K562 (cell line): Measurements from ENCODE around the gene JRKL. TPM values are rescaled to one million over a fixed set of nuclear protein-coding genes. Genes with fewer than 3 reads are reported as not detected.
A peak's percentile ranks its signal among the peaks of the same experiment; 100 is the strongest.

Experiments
- ARNT ChIP-seq, 2 experiments: fragments of 450-650 bp; IDR thresholded peaks; 2 replicates each; pipeline ENCODE4 v1.6.1; 2016; ENCODE audit warnings: mild to moderate bottlenecking in 1 of 2
- CAMTA2 ChIP-seq: fragments of 250-450 bp; sonication (Bioruptor Pico); conservative IDR thresholded peaks from 2 replicates; pipeline ENCODE4 v1.5.1; 2022
- COPS2 ChIP-seq: fragments of 450-650 bp; conservative IDR thresholded peaks from 2 replicates; pipeline ENCODE4 v1.6.1; 2016; ENCODE audit warnings: mild to moderate bottlenecking, moderate library complexity
- DLX4 ChIP-seq: fragments of 250-450 bp; sonication (Bioruptor Pico); IDR thresholded peaks from 2 replicates; pipeline ENCODE4 v1.6.1; 2021; ENCODE audit warnings: mild to moderate bottlenecking
- HCFC1 ChIP-seq: IDR thresholded peaks from 2 replicates; pipeline ENCODE4 v1.6.1; 2012; ENCODE audit warnings: low read depth, low read length, improper control_type of control experiment
- HINFP ChIP-seq: fragments of 450-650 bp; conservative IDR thresholded peaks from 2 replicates; pipeline ENCODE4 v1.6.1; 2016; ENCODE audit warnings: missing genetic modification characterization, low read depth, mild to moderate bottlenecking, control low read depth, missing compliant biosample characterization
- JUNB ChIP-seq: fragments of 450-650 bp; formaldehyde crosslinking; conservative IDR thresholded peaks from 2 replicates; pipeline ENCODE4 v1.4.0; 2020; ENCODE audit warnings: mild to moderate bottlenecking
- JUND ChIP-seq, 2 experiments: IDR thresholded peaks; 2 replicates in 1 of 2; 3 replicates in 1 of 2; pipeline ENCODE4 v1.6.1; 2011; ENCODE audit warnings: borderline replicate concordance in 2 of 2, low read depth in 2 of 2, low read length in 2 of 2, improper control_type of control experiment in 1 of 2, missing biosample characterization in 1 of 2, missing genetic modification characterization in 1 of 2, missing genetic modification reagents in 1 of 2
- NFE2L1 ChIP-seq: fragments of 450-650 bp; IDR thresholded peaks from 2 replicates; pipeline ENCODE4 v1.6.1; 2016; ENCODE audit warnings: missing genetic modification characterization, low read depth, mild to moderate bottlenecking, missing compliant biosample characterization, moderate library complexity, borderline replicate concordance
- PML ChIP-seq: IDR thresholded peaks from 2 replicates; pipeline ENCODE4 v1.6.1; 2012; ENCODE audit warnings: low read length, inconsistent platforms
- RB1 ChIP-seq: fragments of 450-650 bp; IDR thresholded peaks from 2 replicates; pipeline ENCODE4 v1.6.1; 2017; ENCODE audit warnings: low read depth, mild to moderate bottlenecking
- SMC3 ChIP-seq: conservative IDR thresholded peaks from 2 replicates; pipeline ENCODE4 v1.6.1; 2011; ENCODE audit warnings: low read depth, low read length, improper control_type of control experiment; ENCODE audit not compliant: insufficient read depth
- TFAP4 ChIP-seq: sonication (generic); formaldehyde crosslinking; IDR thresholded peaks from 2 replicates; pipeline ENCODE4 v1.8.0; 2022; ENCODE audit warnings: missing genetic modification reagents, mild to moderate bottlenecking, moderate library complexity, borderline replicate concordance
- ZNF146 ChIP-seq: IDR thresholded peaks from one replicate; pipeline ENCODE4 v1.6.1; 2018; ENCODE audit warnings: missing compliant biosample characterization; ENCODE audit not compliant: unreplicated experiment
- ZNF165 ChIP-seq: fragments of 250-450 bp; sonication (Bioruptor Pico); IDR thresholded peaks from 2 replicates; pipeline ENCODE4 v1.4.0; 2020; ENCODE audit warnings: borderline replicate concordance
- ZNF197 ChIP-seq: fragments of 200-800 bp; sonication (Bioruptor generic); IDR thresholded peaks from 2 replicates; pipeline ENCODE4 v1.6.1; 2016; ENCODE audit warnings: low read depth, missing genetic modification characterization, missing compliant biosample characterization
- ZNF347 ChIP-seq: fragments of 450-650 bp; formaldehyde crosslinking; IDR thresholded peaks from 2 replicates; pipeline ENCODE4 v1.4.0; 2020; ENCODE audit warnings: low read depth, mild to moderate bottlenecking, moderate library complexity
- ZNF589 ChIP-seq: fragments of 200-800 bp; sonication (Bioruptor generic); IDR thresholded peaks from 2 replicates; pipeline ENCODE4 v1.6.1; 2016; ENCODE audit warnings: low read depth, missing genetic modification characterization, missing compliant biosample characterization
- ZNF764 ChIP-seq: fragments of 250-450 bp; sonication (Bioruptor Pico); IDR thresholded peaks from 2 replicates; pipeline ENCODE4 v1.4.0; 2020; ENCODE audit warnings: low read depth, mild to moderate bottlenecking, moderate library complexity
- polyA plus RNA-seq, 8 experiments: library from polyadenylated mRNA; depleted of rRNA in 4 of 8; stranded (reverse) in 5 of 8; unstranded in 3 of 8; fragments of >200 nt; fragmentation: Nextera tagmentation in 2 of 8; fragmentation: Illumina TruSeq in 1 of 8; extraction: Ambion mirVana in 2 of 8; extraction: Trizol in 1 of 8; gene quantifications; 2 replicates each; pipeline versions ENCODE4 v1.2.1 to v1.2.3, GENCODE V29; 2011 to 2014; ENCODE audit warnings: inconsistent platforms in 1 of 8, missing spikeins in 1 of 8
- total RNA-seq, 7 experiments: library from RNA; depleted of rRNA in 6 of 7; stranded (reverse); fragments of >200 nt in 6 of 7; fragmentation: Illumina TruSeq in 2 of 7; extraction: Trizol in 2 of 7; gene quantifications; 2 replicates each; pipeline versions ENCODE4 v1.2.1 to v1.2.3, GENCODE V29; 2011 to 2021; ENCODE audit warnings: low replicate concordance in 1 of 7
- TF ChIP-seq, protein P1 (sequence below): fragments of 200-800 bp; sonication (Bioruptor generic); IDR thresholded peaks from 2 replicates; pipeline ENCODE4 v1.6.1; 2017; ENCODE audit warnings: missing genetic modification characterization, missing compliant biosample characterization

JRKL gene
- total and polyA plus RNA-seq, 9 of the 15 experiments (the other 6 are each of a cell fraction or from before 2014, with no cell fraction given) = 4.5 to 14.8 (median 8.5) TPM

DNA sequence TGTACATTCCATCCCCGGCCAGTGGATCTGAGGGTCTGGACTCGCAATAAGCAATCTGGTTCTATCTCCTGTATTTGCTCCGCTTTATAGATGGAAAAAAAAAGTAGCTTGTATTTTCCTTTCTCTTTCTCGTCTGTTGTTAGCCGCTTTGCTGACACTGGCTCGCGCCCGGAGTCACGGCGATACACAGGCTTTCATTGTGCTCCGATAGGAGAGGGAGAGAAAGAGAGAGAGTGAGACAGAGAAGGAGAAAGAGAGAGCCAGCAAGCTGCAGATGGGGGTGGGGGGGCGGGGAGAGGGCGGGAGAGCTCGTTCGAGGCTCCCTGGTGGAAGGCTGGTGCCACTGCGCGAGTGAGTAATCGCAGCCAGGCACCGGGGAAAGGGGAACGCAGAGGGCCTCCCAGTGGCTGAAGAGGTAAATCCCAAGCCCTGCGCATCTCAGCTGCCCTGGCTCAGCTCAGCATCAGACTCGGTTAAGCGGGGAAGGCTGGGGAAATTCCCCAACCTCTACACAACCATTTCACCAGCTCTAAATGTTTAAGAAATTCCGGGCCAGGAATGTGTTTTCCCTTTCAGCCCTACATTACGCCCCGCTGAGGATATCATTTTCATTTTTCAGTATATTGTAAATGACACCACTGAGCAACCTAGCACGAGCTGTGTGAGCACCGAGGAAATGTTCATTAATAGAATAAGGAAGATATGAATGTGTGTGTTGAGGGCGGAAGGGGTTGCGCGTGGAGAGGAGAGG lies 46.7 kb upstream of the JRKL start, which contains the start of gene MAML2 (continued):
- TF ChIP-seq JUND (IDR thresholded peaks at IDR 0.05; ENCODE audit: borderline replicate concordance, low read depth, low read length) = peak; percentile 79
- no peak; the same call in 2 of the 3 replicates for TF ChIP-seq JUND (tag; IDR thresholded peaks at IDR 0.05; ENCODE audit: borderline replicate concordance, low read depth, low read length)
- TF ChIP-seq HCFC1 = 0 out of 2 replicates have a peak, but pooled peaks have one; percentile 32
- no peak for TF ChIP-seq ZNF165 (CRISPR knock-in tag)
- TF ChIP-seq RB1 = peak; percentile 52; the same call in 1 of the 2 replicates
- no peak for TF ChIP-seq DLX4 (CRISPR knock-in tag)
- no peak for TF ChIP-seq COPS2
- TF ChIP-seq NFE2L1 (tag) = no peak
- TF ChIP-seq SMC3 = peak; percentile 91
- peak; percentile 39; the same call in 1 of the 2 replicates for TF ChIP-seq PML
- no peak for TF ChIP-seq JUNB
- TF ChIP-seq, protein P1, sequence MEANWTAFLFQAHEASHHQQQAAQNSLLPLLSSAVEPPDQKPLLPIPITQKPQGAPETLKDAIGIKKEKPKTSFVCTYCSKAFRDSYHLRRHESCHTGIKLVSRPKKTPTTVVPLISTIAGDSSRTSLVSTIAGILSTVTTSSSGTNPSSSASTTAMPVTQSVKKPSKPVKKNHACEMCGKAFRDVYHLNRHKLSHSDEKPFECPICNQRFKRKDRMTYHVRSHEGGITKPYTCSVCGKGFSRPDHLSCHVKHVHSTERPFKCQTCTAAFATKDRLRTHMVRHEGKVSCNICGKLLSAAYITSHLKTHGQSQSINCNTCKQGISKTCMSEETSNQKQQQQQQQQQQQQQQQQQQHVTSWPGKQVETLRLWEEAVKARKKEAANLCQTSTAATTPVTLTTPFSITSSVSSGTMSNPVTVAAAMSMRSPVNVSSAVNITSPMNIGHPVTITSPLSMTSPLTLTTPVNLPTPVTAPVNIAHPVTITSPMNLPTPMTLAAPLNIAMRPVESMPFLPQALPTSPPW = peak; percentile 91
- TF ChIP-seq ZNF197 (CRISPR knock-in tag) = no peak
- TF ChIP-seq ARNT (IDR thresholded peaks at IDR 0.05) = no peak
- no peak for TF ChIP-seq ZNF589 (CRISPR knock-in tag)
- peak; percentile 78 for TF ChIP-seq TFAP4
- TF ChIP-seq ZNF347 = no peak
- TF ChIP-seq ZNF764 (CRISPR knock-in tag) = no peak
- no peak for TF ChIP-seq HINFP (tag)
- TF ChIP-seq ZNF146 = no peak
- TF ChIP-seq CAMTA2 (CRISPR knock-in tag) = no peak
